ENCODE measurements around the gene PGAP6.

DNA sequence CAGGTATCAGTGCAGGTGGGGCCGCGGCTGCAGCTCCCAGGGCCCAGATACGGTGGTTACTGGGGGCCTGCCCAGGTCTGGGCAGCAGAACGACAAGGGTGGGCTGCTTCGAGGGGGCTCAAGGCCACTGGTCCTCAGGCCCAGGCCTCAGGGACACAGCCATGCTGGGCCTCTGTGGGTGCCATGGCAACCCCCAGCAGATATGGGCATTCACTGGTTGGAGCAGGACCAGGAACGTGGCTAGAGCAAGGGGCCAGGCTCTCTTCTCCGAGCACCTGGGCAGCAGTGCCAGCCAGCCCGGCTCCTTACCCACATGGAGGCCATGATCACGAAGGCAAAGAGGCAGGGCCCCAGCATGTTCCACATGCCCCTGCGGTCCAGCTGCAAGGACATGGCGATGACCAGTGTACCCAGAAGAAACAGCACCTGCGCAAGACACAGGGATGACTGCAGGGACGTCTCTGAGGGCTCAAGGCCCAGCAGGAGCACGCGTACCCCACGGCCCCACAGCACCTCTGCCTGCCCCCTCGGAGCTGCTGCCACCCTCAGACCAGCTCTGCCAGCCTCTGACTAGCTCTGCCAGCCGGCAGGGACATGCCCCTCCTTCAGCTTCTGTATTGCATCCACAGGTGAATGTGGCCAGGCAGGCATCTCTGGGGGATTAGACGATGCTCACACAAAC lies 9.3 kb downstream of the PGAP6 start:
- TF ChIP-seq POLR2A (IDR thresholded peaks at IDR 0.05; ENCODE audit: low read depth, low read length) (no peak), TAF1 (IDR thresholded peaks at IDR 0.05; ENCODE audit: low read depth, low read length) (no peak)

Data from GM12891 (cell line).